GM12878 (cell line): Measurements from ENCODE around the gene ATP1A1. TPM values are rescaled to one million over a fixed set of nuclear protein-coding genes. Genes with fewer than 3 reads are reported as not detected.

ENCODE experiments used
- ATAC-seq: fragments of 200-7000 bp; cut with Tn5 transposase; 3 replicates; pipeline ENCODE4 v1.9.1; 2020; ENCODE audit warnings: mild to moderate bottlenecking, moderate library complexity
- BruUV-seq: library from RNA; stranded (reverse); fragments of 400-500 nt; replicated peaks from 2 replicates; lab custom pipeline; 2021; lab: Mats Ljungman, UMichigan
- CTCF ChIA-PET: fragments of 300-600 bp; sonication (Branson Sonifier 250); formaldehyde crosslinking; extraction: SDS; loops from one replicate; lab custom pipeline; 2021; ENCODE audit warnings: inconsistent platforms; lab: Yijun Ruan, JAX
- POLR2A ChIA-PET: fragments of 350-600 bp; formaldehyde crosslinking; extraction: SDS; loops from one replicate; lab custom pipeline; 2021; ENCODE audit warnings: inconsistent platforms; lab: Charles Lee
- RAD21 ChIA-PET: fragments of 300-600 bp; sonication (Branson Sonifier 250); formaldehyde crosslinking; loops from one replicate; lab custom pipeline; 2023; ENCODE audit warnings: antibody characterized with exemption; ENCODE audit not compliant: unreplicated experiment; lab: Charles Lee
- SMC1A ChIA-PET: fragments of 300-600 bp; sonication (Branson Sonifier 250); formaldehyde crosslinking; loops from one replicate; lab custom pipeline; 2023; ENCODE audit not compliant: unreplicated experiment, uncharacterized antibody; lab: Charles Lee
- DNase-seq: peaks from one replicate; pipeline ENCODE4 v3.0.0-alpha.2; 2011; ENCODE audit warnings: low read depth, low spot score
- FAIRE-seq: peaks from 3 replicates; lab custom pipeline; 2011; peaks lifted over from hg19 to GRCh38; lab: Jason Lieb, UNC
- H2AFZ ChIP-seq: 2 replicates; pipeline ENCODE4 v1.6.0; 2011; ENCODE audit warnings: low read depth, low read length, control low read depth; ENCODE audit not compliant: control insufficient read depth
- H3K27ac ChIP-seq: 2 replicates; pipeline ENCODE4 v1.5.1; 2011; ENCODE audit warnings: control low read depth; ENCODE audit not compliant: control insufficient read depth, insufficient read depth
- H3K27me3 ChIP-seq, 2 experiments: replicated peaks in 1 of 2; 2 replicates each; pipeline versions ENCODE4 v1.6.0 to v1.6.1; 2011; ENCODE audit warnings: low read length in 1 of 2; ENCODE audit not compliant: control insufficient read depth in 2 of 2, insufficient read depth in 2 of 2
- H3K36me3 ChIP-seq, 2 experiments: 2 replicates each; pipeline ENCODE4 v1.5.1; 2011; ENCODE audit warnings: low read length in 1 of 2; ENCODE audit not compliant: control insufficient read depth in 2 of 2, insufficient read depth in 2 of 2
- H3K4me1 ChIP-seq: 2 replicates; pipeline ENCODE4 v1.6.1; 2011; ENCODE audit warnings: mild to moderate bottlenecking, low read length, moderate library complexity, mixed read lengths; ENCODE audit not compliant: control insufficient read depth, insufficient read depth
- H3K4me2 ChIP-seq: 2 replicates; pipeline ENCODE4 v1.6.0; 2011; ENCODE audit warnings: control low read depth; ENCODE audit not compliant: control insufficient read depth, insufficient read depth
- H3K4me3 ChIP-seq: fragments of 200-600 bp; sonication (generic); 2 replicates; pipeline ENCODE4 v1.5.1; 2016
- H3K79me2 ChIP-seq: 2 replicates; pipeline ENCODE4 v1.6.0; 2011; ENCODE audit warnings: low read length; ENCODE audit not compliant: control insufficient read depth, insufficient read depth
- H3K9ac ChIP-seq: 2 replicates; pipeline ENCODE4 v1.8.0; 2011; ENCODE audit warnings: low read length, control low read depth, mixed read lengths; ENCODE audit not compliant: control insufficient read depth, insufficient read depth
- H3K9me3 ChIP-seq: replicated peaks from 3 replicates; pipeline ENCODE4 v1.5.1; 2011; ENCODE audit warnings: mild to moderate bottlenecking, low read length; ENCODE audit not compliant: control insufficient read depth, insufficient read depth
- H4K20me1 ChIP-seq: 2 replicates; pipeline ENCODE4 v1.6.0; 2011; ENCODE audit not compliant: control insufficient read depth, insufficient read depth
- BACH1 ChIP-seq: fragments of 450-650 bp; IDR thresholded peaks from 2 replicates; pipeline ENCODE4 v1.6.1; 2017; ENCODE audit warnings: mild to moderate bottlenecking, borderline replicate concordance
- CEBPB ChIP-seq, 2 experiments: fragments of 150-350 bp in 1 of 2; IDR thresholded peaks; 2 replicates each; pipeline ENCODE4 v1.6.1; 2012 to 2014; ENCODE audit warnings: low read depth in 2 of 2, low read length in 2 of 2, borderline replicate concordance in 1 of 2, inconsistent platforms in 1 of 2
- CREM ChIP-seq: IDR thresholded peaks from 2 replicates; pipeline ENCODE4 v1.6.1; 2014; ENCODE audit warnings: antibody characterized with exemption, low read depth
- ELK1 ChIP-seq: IDR thresholded peaks from 2 replicates; pipeline ENCODE4 v1.6.1; 2012; ENCODE audit warnings: low read depth, low read length, improper control_type of control experiment
- FOXM1 ChIP-seq: IDR thresholded peaks from 2 replicates; pipeline ENCODE4 v1.6.1; 2012; ENCODE audit warnings: low read depth, mild to moderate bottlenecking, inconsistent platforms, low read length, moderate library complexity
- LARP7 ChIP-seq: fragments of 450-650 bp; IDR thresholded peaks from 2 replicates; pipeline ENCODE4 v1.6.1; 2017; ENCODE audit warnings: mild to moderate bottlenecking
- NFYA ChIP-seq: IDR thresholded peaks from 2 replicates; pipeline ENCODE4 v1.6.1; 2011; ENCODE audit warnings: low read depth, mild to moderate bottlenecking, low read length, improper control_type of control experiment, borderline replicate concordance
- POU2F2 ChIP-seq: IDR thresholded peaks from 3 replicates; pipeline ENCODE4 v1.6.1; 2011; ENCODE audit warnings: low read depth, mild to moderate bottlenecking, low read length, borderline replicate concordance
- ZNF687 ChIP-seq: fragments of 450-650 bp; IDR thresholded peaks from 2 replicates; pipeline ENCODE4 v1.6.1; 2017; ENCODE audit warnings: mild to moderate bottlenecking, moderate library complexity
- WGBS: methylation state at CpG from one replicate; pipeline ENCODE4 v1.1.6; 2016; ENCODE audit warnings: low lambda C conversion rate; ENCODE audit not compliant: insufficient replicate concordance, insufficient coverage; ENCODE audit errors: missing lambda C conversion rate; 5-methylcytosine and 5-hydroxymethylcytosine counted together
- in situ Hi-C: fragments of 300-500 bp; cut with MboI; formaldehyde crosslinking; loops from 9 replicates; pipeline ENCODE4 v1.14.3; 2018; ENCODE audit warnings: mixed read lengths
- intact Hi-C: fragments of 100-400 bp; cut with micrococcal nuclease; formaldehyde crosslinking; loops from one replicate; pipeline ENCODE4 v1.14.2; 2022; ENCODE audit not compliant: unreplicated experiment
- polyA plus RNA-seq, 11 experiments: library from polyadenylated mRNA; depleted of rRNA in 4 of 11; unstranded in 6 of 11; stranded (reverse) in 5 of 11; fragments of >200 nt; fragmentation: Nextera tagmentation in 4 of 11; fragmentation: Illumina TruSeq in 1 of 11; extraction: Ambion mirVana in 4 of 11; extraction: Trizol in 1 of 11; gene quantifications; 1 replicate in 1 of 11; 2 replicates in 10 of 11; pipeline versions ENCODE4 v1.2.1 to v1.2.3, GENCODE V29; 2011 to 2016; ENCODE audit warnings: inconsistent platforms in 2 of 11, missing spikeins in 2 of 11, low read depth in 1 of 11
- total RNA-seq, 4 experiments: library from RNA; depleted of rRNA in 3 of 4; stranded (reverse); fragments of >200 nt in 3 of 4; fragmentation: Illumina TruSeq in 1 of 4; extraction: Trizol in 1 of 4; gene quantifications; 2 replicates each; pipeline versions ENCODE4 v1.2.1 to v1.2.3, GENCODE V29; 2013 to 2021
- TF ChIP-seq, protein P1 (sequence below): IDR thresholded peaks from 2 replicates; pipeline ENCODE4 v1.6.1; 2012; ENCODE audit warnings: mild to moderate bottlenecking, low read depth, low read length

The ATP1A1 gene
- total and polyA plus RNA-seq, 10 of the 15 experiments (the other 5 are each of a cell fraction or from before 2014, with no cell fraction given) = 113 to 566 (median 313) TPM

DNA sequence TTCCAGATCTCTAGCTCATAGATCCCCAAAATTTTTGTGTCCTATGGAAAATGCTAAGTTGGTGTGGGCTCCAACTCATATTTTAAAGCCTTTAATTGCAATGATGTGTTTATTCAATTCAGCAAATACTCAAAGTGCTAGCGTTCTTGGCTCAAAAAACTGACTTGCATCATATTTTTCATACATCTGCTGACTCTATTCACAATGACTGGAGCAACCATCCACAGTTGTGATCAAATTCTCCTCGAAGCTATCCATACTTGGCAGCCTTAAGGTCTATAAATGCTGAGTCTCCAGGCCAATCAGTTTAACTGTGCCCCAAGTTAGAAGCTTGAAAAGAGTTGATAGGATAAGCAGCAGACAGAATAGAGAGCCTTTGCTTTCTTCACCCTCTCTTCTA is 2.9 kb upstream of the ATP1A1 start (continued):
- TF ChIP-seq, protein P1, sequence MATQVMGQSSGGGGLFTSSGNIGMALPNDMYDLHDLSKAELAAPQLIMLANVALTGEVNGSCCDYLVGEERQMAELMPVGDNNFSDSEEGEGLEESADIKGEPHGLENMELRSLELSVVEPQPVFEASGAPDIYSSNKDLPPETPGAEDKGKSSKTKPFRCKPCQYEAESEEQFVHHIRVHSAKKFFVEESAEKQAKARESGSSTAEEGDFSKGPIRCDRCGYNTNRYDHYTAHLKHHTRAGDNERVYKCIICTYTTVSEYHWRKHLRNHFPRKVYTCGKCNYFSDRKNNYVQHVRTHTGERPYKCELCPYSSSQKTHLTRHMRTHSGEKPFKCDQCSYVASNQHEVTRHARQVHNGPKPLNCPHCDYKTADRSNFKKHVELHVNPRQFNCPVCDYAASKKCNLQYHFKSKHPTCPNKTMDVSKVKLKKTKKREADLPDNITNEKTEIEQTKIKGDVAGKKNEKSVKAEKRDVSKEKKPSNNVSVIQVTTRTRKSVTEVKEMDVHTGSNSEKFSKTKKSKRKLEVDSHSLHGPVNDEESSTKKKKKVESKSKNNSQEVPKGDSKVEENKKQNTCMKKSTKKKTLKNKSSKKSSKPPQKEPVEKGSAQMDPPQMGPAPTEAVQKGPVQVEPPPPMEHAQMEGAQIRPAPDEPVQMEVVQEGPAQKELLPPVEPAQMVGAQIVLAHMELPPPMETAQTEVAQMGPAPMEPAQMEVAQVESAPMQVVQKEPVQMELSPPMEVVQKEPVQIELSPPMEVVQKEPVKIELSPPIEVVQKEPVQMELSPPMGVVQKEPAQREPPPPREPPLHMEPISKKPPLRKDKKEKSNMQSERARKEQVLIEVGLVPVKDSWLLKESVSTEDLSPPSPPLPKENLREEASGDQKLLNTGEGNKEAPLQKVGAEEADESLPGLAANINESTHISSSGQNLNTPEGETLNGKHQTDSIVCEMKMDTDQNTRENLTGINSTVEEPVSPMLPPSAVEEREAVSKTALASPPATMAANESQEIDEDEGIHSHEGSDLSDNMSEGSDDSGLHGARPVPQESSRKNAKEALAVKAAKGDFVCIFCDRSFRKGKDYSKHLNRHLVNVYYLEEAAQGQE = no peak
- TF ChIP-seq BACH1 = no peak

GRCh38 chr1:116371752-116372151 is 1.3 kb upstream of the ATP1A1 start:
- in situ Hi-C loops = no loop called here
- H3K27me3 ChIP-seq = 0 out of 4 replicates have a peak, but pooled peaks cover 0 to 8% of the 10 kb centered on the region in 2 experiments
- no TSS peak for BruUV-seq
- 0 out of 2 replicates have a peak, but pooled peaks cover 3% of the 10 kb centered on the region for H3K4me1 ChIP-seq
- H3K36me3 ChIP-seq = no peaks in the 10 kb centered on the region
- ChIA-PET RAD21 (interaction anchor here (2.2 to 2.8 kb wide), 2 partner anchors 20 to 114 kb away, joined by 6 to 7 read pairs; no protein-coding TSS in a partner anchor), POLR2A (interaction anchor here (0.6 kb wide), 1 partner anchor 155 kb away, joined by 3 read pairs; no protein-coding TSS in a partner anchor), SMC1A (interaction anchor here (0.7 to 1.7 kb wide), 3 partner anchors 12 to 113 kb away, joined by 3 to 9 read pairs (median 3); no protein-coding TSS in a partner anchor), CTCF (interaction anchor here (1.6 to 1.8 kb wide), 3 partner anchors 10 to 128 kb away, joined by 4 to 9 read pairs (median 5); no protein-coding TSS in a partner anchor)
- FAIRE-seq = no peak
- H3K4me2 ChIP-seq = no peak overlapping the region
- H2AFZ ChIP-seq = no peak overlapping the region
- H4K20me1 ChIP-seq = no peaks in the 10 kb centered on the region
- H3K79me2 ChIP-seq = peaks cover 37% of the 10 kb centered on the region
- H3K9me3 ChIP-seq = no peaks in the 10 kb centered on the region
- TF ChIP-seq CREM = no peak
- no peak for TF ChIP-seq POU2F2
- no peak for TF ChIP-seq ELK1
- no peak for TF ChIP-seq FOXM1
- no peak for TF ChIP-seq ZNF687
- TF ChIP-seq NFYA = no peak
- TF ChIP-seq CEBPB (IDR thresholded peaks at IDR 0.05; ENCODE audit: borderline replicate concordance in 1 of 2, low read depth in 2 of 2, low read length in 2 of 2) = no peak
- TF ChIP-seq LARP7 = no peak
- intact Hi-C loops = no loop called here
- H3K27ac ChIP-seq = no peak overlapping the region
- ATAC-seq = no peak
- 44% methylated on average over 1 of the region's 1 CpG for WGBS
- DNase-seq = no peak
- no peak overlapping the region for H3K4me3 ChIP-seq
- H3K9ac ChIP-seq = no peak overlapping the region
